Measurements from ENCODE around the gene NAIP.
"Not testable (repeated sequence)": the region's sequence is repeated elsewhere in the genome, so short reads cannot be mapped to it uniquely, and the experiment has no call there.

DNA sequence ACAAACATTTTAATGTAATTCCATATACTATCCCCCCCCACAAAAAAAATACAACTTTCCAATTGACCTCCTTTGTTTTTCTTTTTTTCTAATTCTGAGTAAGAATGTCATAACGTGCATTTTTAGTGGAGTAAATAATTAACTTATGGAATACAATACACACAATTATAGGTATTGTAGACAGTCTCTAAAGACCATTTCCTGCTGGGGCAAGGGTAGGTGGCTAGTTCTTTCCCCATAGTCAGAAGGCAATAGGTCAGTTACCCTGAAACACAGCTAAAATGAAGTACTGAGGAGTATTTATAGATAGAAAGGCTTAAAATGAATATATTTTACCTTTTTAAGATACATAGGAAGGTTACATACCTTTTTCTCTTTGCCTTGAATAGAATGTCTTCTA, 36.2 kb upstream of the NAIP start:
- not testable (repeated sequence) for TF ChIP-seq YY1 (IDR thresholded peaks at IDR 0.05; ENCODE audit: insufficient read depth, insufficient read length); ZNF274 (IDR thresholded peaks at IDR 0.05; ENCODE audit: low read depth, low read length)
